ENCODE data around the gene ATP10A.
"Not testable (repeated sequence)": the region's sequence is repeated elsewhere in the genome, so short reads cannot be mapped to it uniquely, and the experiment has no call there.

The ATP10A gene

GRCh38 chr15:25858952-25859760, 4.0 kb downstream of the ATP10A start:
- no peak for DNase-seq

DNA sequence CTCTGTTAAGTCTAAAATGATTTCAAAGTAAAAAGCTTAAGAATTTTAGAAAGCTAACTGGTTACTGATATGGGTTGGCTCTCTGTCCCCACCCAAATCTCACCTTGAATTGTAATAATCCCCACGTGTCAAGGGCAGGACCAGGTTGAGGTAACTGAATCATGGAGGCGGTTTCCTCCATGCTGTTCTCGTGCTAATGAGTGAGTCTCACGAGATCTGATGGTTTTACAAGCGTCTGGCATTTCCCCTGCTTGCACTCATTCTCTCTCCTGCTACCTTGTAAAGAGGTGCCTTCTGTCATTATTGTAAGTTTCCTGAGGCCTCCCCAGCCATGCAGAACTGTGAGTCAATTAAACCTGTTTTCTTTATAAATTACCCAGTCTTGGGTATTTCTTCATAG, 7.1 kb downstream of the ATP10A start:
- not testable (repeated sequence) for DNase-seq

GRCh38 chr15:25852661-25853524, 10.2 kb downstream of the ATP10A start:
- DNase-seq, result no peak

GRCh38 chr15:25852027-25852426, 11.1 kb downstream of the ATP10A start:
- DNase-seq, result no peak

DNA sequence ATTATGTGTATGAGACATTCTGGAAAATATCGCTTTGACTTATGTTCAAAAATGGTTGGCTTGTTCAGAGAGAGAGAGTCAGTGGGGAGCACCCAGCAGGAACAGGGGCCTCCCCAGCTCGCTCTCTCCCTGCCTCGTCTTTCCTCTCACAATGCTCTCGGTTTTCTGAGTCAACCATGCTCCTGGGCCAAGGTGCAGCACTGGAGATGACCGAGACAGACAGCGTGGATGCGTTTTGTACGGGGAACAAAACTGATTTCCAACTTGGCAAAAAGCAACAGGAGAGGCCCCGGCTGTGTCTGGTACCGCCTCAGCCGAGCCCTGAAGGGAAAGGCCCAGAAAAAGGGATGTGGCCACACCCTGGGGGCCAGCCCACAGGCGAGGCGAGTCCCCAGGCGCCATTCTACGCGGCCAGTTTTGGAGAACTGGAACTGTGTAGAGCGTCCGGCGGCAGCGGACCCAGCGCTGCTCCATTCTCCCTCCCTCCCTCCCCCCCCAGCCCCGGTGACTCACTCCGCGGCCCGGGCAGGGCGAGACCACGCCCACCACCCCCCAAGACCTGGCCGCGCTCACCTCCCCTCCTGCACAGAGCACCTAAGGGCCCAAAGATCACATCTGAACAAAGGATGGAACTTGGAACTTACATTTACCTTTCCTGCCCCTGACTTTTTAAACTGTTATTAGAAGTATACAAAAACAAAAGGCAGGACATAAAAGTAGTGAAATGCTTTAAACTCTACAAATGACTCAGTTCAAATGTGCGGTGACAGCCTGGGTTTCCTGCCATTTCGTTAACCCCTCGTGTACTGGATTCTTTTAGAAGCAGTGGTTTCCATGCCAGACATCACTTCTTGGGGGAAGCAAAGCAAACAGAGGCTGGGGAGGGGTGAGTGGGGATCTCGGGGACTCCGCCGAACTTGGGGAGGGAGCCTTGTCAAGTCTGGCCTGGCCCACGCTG, 12.7 kb downstream of the ATP10A start:
- no peak for DNase-seq

- DNase-seq, result no peak
These were observed 13.8 kb downstream of the ATP10A start for GRCh38 chr15:25849157-25849921.

DNA sequence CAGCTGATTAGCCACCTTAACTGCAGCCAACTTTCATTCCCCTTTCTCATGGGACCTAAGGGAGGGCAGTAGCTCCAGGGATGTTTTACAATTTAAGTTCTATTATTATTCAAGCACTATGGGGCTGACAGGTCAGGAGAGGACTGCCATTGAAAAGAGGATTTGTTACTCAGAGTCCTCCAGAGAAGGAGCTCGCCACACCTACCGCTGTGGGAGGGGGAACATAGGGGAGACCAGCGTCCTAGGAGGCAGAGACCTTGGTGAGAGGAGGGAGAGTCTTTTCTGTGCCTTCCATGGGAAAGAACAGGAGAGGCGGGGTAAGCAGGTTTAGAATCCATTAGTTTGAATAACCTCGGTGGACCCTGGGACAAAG, 14.4 kb downstream of the ATP10A start:
- no peak for DNase-seq

GRCh38 chr15:25848325-25848724, 14.8 kb downstream of the ATP10A start:
- DNase-seq, result no peak

DNA sequence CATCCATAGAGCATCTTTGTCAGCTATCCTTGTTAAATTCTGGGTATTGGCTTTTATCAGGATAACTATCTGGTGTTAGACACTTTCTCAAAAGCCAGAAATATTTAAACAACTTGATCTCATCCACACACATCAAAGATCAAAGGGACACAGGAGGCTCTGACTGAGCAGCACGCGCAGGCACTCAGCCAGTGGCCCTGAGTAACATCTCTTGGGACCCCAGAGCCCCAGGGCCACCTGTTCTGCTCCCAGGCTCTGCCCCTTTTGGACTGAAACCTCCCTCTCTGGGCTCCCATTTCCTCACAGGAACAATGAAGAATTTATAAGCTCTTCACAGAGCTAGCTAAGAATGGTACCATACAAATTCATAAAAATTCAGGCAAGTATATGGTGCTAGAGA, 16.1 kb downstream of the ATP10A start:
- no peak for DNase-seq

DNA sequence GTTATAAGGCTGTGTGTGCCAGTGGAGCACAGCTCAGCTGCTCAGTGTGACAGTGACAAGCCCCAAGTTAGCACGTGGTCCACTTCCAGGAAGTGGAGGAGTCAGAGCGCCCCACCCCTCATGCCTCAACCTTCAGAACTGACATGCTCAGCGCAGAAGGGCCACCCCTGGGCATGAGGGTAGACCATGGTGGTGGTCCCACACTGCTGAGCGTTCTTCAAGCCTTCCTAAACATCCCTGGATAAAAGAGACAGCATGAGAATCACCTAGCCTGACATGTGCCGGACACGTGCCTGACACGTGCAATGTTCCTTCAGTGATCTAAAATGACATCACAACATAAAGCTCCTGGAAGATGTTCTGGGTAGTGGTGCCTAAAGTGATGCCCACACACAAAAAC, 16.8 kb downstream of the ATP10A start:
- DNase-seq, result no peak

DNA sequence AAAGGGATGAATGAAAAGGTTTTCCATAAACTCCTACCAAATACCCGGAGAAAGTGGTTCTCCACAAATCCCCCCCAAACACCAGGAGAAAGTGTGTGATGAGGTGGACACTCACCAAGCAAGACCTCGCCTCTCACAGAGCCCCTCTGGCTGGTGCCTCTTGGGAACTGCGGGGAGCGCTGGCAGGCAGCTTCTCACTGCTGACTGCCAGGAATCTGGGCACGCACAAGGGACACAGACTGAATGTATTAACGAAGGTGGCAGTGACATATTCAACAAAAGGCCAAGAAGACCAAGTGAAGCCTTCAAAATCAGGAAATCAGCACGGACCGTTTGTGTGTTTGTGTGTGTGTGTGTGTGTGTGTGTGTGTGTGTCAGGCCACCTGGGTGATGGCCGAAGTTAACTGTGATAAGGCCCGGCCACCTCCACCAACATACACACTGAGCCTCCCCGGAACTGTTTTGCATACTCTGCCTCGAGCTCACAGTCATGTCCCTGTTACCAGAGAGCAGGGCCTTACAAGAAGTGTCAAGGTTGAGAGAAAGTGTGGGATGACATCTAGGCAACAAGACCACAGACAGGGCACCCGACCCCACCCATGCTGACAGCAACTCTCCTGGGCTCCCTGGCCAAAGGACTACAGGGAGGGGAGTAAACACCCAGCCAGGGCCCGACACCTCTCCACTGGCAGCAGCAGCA, 18.0 kb downstream of the ATP10A start:
- DNase-seq, result no peak

- no peak for DNase-seq
These were observed 18.6 kb downstream of the ATP10A start for GRCh38 chr15:25844542-25844941.

GRCh38 chr15:25844076-25844475, 19.1 kb downstream of the ATP10A start:
- DNase-seq, result no peak

GRCh38 chr15:25839638-25840156, 23.4 kb downstream of the ATP10A start:
- no peak for DNase-seq

- DNase-seq, result no peak
These were observed 24.3 kb downstream of the ATP10A start for GRCh38 chr15:25838871-25839195.

- no peak for DNase-seq
These were observed 24.8 kb downstream of the ATP10A start for GRCh38 chr15:25838191-25838870.

GRCh38 chr15:25832158-25832557, 31.0 kb downstream of the ATP10A start:
- DNase-seq, result no peak

DNA sequence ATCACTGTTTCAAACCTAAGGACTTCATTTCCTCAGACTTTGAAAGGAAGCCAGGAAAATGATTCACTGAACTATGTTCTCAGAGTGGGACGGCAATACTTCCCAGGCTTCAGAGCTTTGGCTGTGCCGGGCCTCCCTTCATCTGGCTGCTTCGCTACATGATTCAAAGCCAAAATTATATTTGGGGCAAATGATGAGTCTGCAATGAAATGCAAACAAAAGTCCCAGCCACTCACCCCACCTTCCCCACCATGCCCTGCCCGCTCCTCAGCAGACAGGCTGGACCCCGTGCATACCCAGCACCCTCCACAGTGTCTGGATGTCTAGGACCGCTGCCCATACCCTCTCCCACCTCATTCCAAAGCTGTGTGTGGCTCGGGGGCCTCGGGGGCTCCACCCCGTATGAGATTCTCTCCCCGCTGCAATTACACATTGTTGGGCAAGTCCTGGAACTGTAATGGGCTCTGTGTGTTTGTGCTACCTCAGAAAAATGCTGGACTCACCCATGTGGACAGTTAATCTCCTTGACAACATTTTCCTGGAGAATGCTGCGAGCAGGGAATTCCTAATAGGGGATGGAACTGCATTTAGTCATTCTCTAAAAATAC, 32.2 kb downstream of the ATP10A start:
- DNase-seq, result no peak

GRCh38 chr15:25829073-25829472, 34.1 kb downstream of the ATP10A start:
- no peak for DNase-seq

- DNase-seq, result no peak
These were observed 37.9 kb downstream of the ATP10A start for GRCh38 chr15:25825207-25825606.
